HepG2 (cell line): ENCODE measurements around the gene ACACA. TPM values are rescaled to one million over a fixed set of nuclear protein-coding genes. Genes with fewer than 3 reads are reported as not detected.
A peak's percentile ranks its signal among the peaks of the same experiment; 100 is the strongest.

ENCODE experiments used
- ATAC-seq: fragments of 200-7000 bp; cut with Tn5 transposase; 3 replicates; pipeline ENCODE4 v1.9.1; 2020; ENCODE audit warnings: mild to moderate bottlenecking, moderate library complexity
- BruUV-seq: library from RNA; stranded (reverse); fragments of 400-500 nt; replicated peaks from 2 replicates; lab custom pipeline; 2021; lab: Mats Ljungman, UMichigan
- CTCF ChIA-PET: fragments of 300-600 bp; formaldehyde crosslinking; extraction: SDS; loops from one replicate; lab custom pipeline; 2021; ENCODE audit warnings: low total read pairs, inconsistent platforms, low intra/inter-chr PET ratio; lab: Yijun Ruan, JAX
- POLR2A ChIA-PET: fragments of 350-600 bp; sonication (Branson Sonifier 250); formaldehyde crosslinking; loops from one replicate; lab custom pipeline; 2020; ENCODE audit warnings: antibody characterized with exemption, inconsistent platforms; lab: Yijun Ruan, JAX
- DNase-seq: peaks from one replicate; pipeline ENCODE4 v3.0.0-alpha.2; 2015; ENCODE audit warnings: low spot score
- FAIRE-seq: peaks from 3 replicates; lab custom pipeline; 2011; peaks lifted over from hg19 to GRCh38; lab: Jason Lieb, UNC
- H2AFZ ChIP-seq: one replicate; pipeline ENCODE4 v1.6.1; 2011; ENCODE audit warnings: low read length, inconsistent platforms
- H3K27ac ChIP-seq: fragments of 300-600 bp; 3 replicates; pipeline ENCODE4 v1.8.0; 2011; ENCODE audit warnings: mixed run types, mild to moderate bottlenecking, mixed read lengths, low read length, inconsistent platforms; ENCODE audit not compliant: insufficient read depth; ENCODE audit errors: extremely low read length
- H3K27me3 ChIP-seq, 2 experiments: fragments of 200-600 bp in 1 of 2; 2 replicates in 1 of 2; 3 replicates in 1 of 2; pipeline versions ENCODE4 v1.6.0 to v1.8.0; 2011; ENCODE audit warnings: low read length in 2 of 2, mild to moderate bottlenecking in 2 of 2, moderate library complexity in 2 of 2, inconsistent platforms in 1 of 2; ENCODE audit not compliant: insufficient read depth in 2 of 2, control insufficient read depth in 1 of 2
- H3K36me3 ChIP-seq, 2 experiments: fragments of 200-600 bp in 1 of 2; replicated peaks in 1 of 2; 2 replicates in 1 of 2; 3 replicates in 1 of 2; pipeline versions ENCODE4 v1.5.1 to v1.8.0; 2011; ENCODE audit warnings: low read length in 2 of 2, inconsistent platforms in 1 of 2; ENCODE audit not compliant: insufficient read depth in 2 of 2, control insufficient read depth in 1 of 2
- H3K4me1 ChIP-seq: 2 replicates; pipeline ENCODE4 v1.5.1; 2012; ENCODE audit warnings: low read length, inconsistent platforms; ENCODE audit not compliant: insufficient read depth
- H3K4me2 ChIP-seq: 2 replicates; pipeline ENCODE4 v1.6.0; 2011; ENCODE audit warnings: low read depth, low read length, inconsistent platforms
- H3K4me3 ChIP-seq, 3 experiments: fragments of 200-600 bp in 1 of 3; sonication (generic), shearing (Covaris generic) in 1 of 3; replicated peaks in 1 of 3; 2 replicates each; pipeline ENCODE4 v1.5.1; 2011 to 2016; ENCODE audit warnings: low read length in 3 of 3, inconsistent platforms in 2 of 3, low read depth in 2 of 3, mild to moderate bottlenecking in 2 of 3, control low read depth in 1 of 3, mixed read lengths in 1 of 3; ENCODE audit not compliant: insufficient read depth in 1 of 3
- H3K79me2 ChIP-seq: one replicate; pipeline ENCODE4 v1.6.1; 2011; ENCODE audit warnings: low read length, inconsistent platforms; ENCODE audit not compliant: insufficient read depth
- H3K9ac ChIP-seq: 2 replicates; pipeline ENCODE4 v1.6.0; 2011; ENCODE audit warnings: mild to moderate bottlenecking, low read depth, low read length, inconsistent platforms; ENCODE audit not compliant: insufficient read depth
- H3K9me3 ChIP-seq: 2 replicates; pipeline ENCODE4 v1.5.1; 2012; ENCODE audit warnings: mild to moderate bottlenecking, low read length
- H4K20me1 ChIP-seq: 2 replicates; pipeline ENCODE4 v1.6.0; 2011; ENCODE audit warnings: inconsistent platforms, mild to moderate bottlenecking, low read length, moderate library complexity; ENCODE audit not compliant: insufficient read depth
- HMGXB3 ChIP-seq: sonication (generic); formaldehyde crosslinking; IDR thresholded peaks from 2 replicates; pipeline ENCODE4 v1.4.0; 2020; ENCODE audit warnings: missing genetic modification reagents, borderline replicate concordance
- NFIB ChIP-seq: sonication (generic); formaldehyde crosslinking; IDR thresholded peaks from 2 replicates; pipeline ENCODE4 v1.9.0; 2021; ENCODE audit warnings: missing genetic modification reagents, mild to moderate bottlenecking, borderline replicate concordance
- YEATS4 ChIP-seq: sonication (generic); formaldehyde crosslinking; IDR thresholded peaks from 2 replicates; pipeline ENCODE4 v1.4.0; 2020; ENCODE audit warnings: missing genetic modification reagents, borderline replicate concordance
- ZNF17 ChIP-seq: sonication (generic); formaldehyde crosslinking; IDR thresholded peaks from 2 replicates; pipeline ENCODE4 v1.5.0; 2020; ENCODE audit warnings: mild to moderate bottlenecking, missing genetic modification reagents
- WGBS: methylation state at CpG from one replicate; pipeline ENCODE4 v1.1.6; 2017; ENCODE audit warnings: low lambda C conversion rate; 5-methylcytosine and 5-hydroxymethylcytosine counted together
- in situ Hi-C: cut with HindIII; loops from 2 replicates; pipeline ENCODE4 v1.10.0; 2017; ENCODE audit warnings: low pct_unique_long_range_greater_than_20kb; ENCODE audit not compliant: extremely low pct_ligation_motif_present
- intact Hi-C: fragments of 100-400 bp; cut with micrococcal nuclease; formaldehyde crosslinking; loops from one replicate; pipeline ENCODE4 v1.10.0; 2022; ENCODE audit not compliant: unreplicated experiment
- polyA plus RNA-seq, 8 experiments: library from polyadenylated mRNA; depleted of rRNA in 3 of 8; stranded (reverse) in 7 of 8; unstranded in 1 of 8; fragments of >200 nt; fragmentation: Illumina TruSeq in 4 of 8; extraction: Trizol in 4 of 8; gene quantifications; 2 replicates each; pipeline versions ENCODE4 v1.2.1 to v1.2.3, GENCODE V29; 2011 to 2016; ENCODE audit warnings: low read depth in 4 of 8, missing spikeins in 1 of 8, mixed read lengths in 1 of 8; ENCODE audit not compliant: insufficient read depth in 1 of 8
- total RNA-seq, 5 experiments: library from RNA; depleted of rRNA; stranded (reverse); fragments of >200 nt; fragmentation: Illumina TruSeq; extraction: Trizol; gene quantifications; 2 replicates each; pipeline ENCODE4 v1.2.3, GENCODE V29; 2016; ENCODE audit warnings: low read depth in 1 of 5

ACACA gene
- total and polyA plus RNA-seq, 2 of the 13 experiments (the other 11 are each of a cell fraction or from before 2014, with no cell fraction given) = 39.2 to 47.2 TPM

GRCh38 chr17:37212179-37212578, 194.5 kb downstream of the ACACA start:
- no peaks in the 10 kb centered on the region for H3K9me3 ChIP-seq
- H2AFZ ChIP-seq = no peak overlapping the region
- DNase-seq (no peak), FAIRE-seq (no peak), ATAC-seq (0 out of 3 replicates have a peak, but pooled peaks have one; percentile 33)
- intact Hi-C loops = no loop called here
- H3K4me1 ChIP-seq = no peaks in the 10 kb centered on the region
- H3K4me3 ChIP-seq = no peak overlapping the region
- H3K79me2 ChIP-seq = no peaks in the 10 kb centered on the region
- in situ Hi-C loops = no loop called here
- BruUV-seq = no TSS peak
- ChIA-PET CTCF (no interaction called here), POLR2A (no interaction called here)
- 94% methylated on average over 2 of the region's 2 CpGs for WGBS
- H3K36me3 ChIP-seq = peaks cover 16 to 83% of the 10 kb centered on the region in 2 experiments
- no peak overlapping the region for H3K4me2 ChIP-seq
- no peaks in the 10 kb centered on the region for H3K27me3 ChIP-seq
- no peak overlapping the region for H3K9ac ChIP-seq
- TF ChIP-seq YEATS4 (CRISPR knock-in tag) = no peak
- no peak for TF ChIP-seq NFIB
- no peak for TF ChIP-seq HMGXB3 (CRISPR knock-in tag)
- no peak for TF ChIP-seq ZNF17 (CRISPR knock-in tag)
- H4K20me1 ChIP-seq = no peaks in the 10 kb centered on the region
- H3K27ac ChIP-seq = no peak overlapping the region
